HEK293 (cell line): Measurements from ENCODE around the gene SNAP47.

ENCODE experiments used
- CTCF ChIA-PET: fragments of 350-600 bp; formaldehyde crosslinking; extraction: SDS; loops from one replicate; lab custom pipeline; 2021; ENCODE audit warnings: antibody characterized with exemption; lab: Yijun Ruan, JAX
- POLR2A ChIA-PET: fragments of 300-600 bp; formaldehyde crosslinking; extraction: SDS; loops from one replicate; lab custom pipeline; 2020; ENCODE audit warnings: antibody characterized with exemption, inconsistent platforms; lab: Yijun Ruan, JAX
- H3K27ac ChIP-seq: fragments of 200-500 bp; sonication (Bioruptor generic); 2 replicates; pipeline ENCODE4 v1.5.1; 2014; ENCODE audit warnings: low read depth, low read length, control low read depth, inconsistent platforms; ENCODE audit errors: extremely low read depth
- H3K36me3 ChIP-seq, 2 experiments: fragments of 200-500 bp in 1 of 2; sonication (Bioruptor generic) in 1 of 2; 1 replicate in 1 of 2; 2 replicates in 1 of 2; pipeline ENCODE4 v1.5.1; 2014 to 2017; ENCODE audit warnings: inconsistent platforms in 2 of 2, low read length in 2 of 2; ENCODE audit not compliant: control insufficient read depth in 2 of 2, insufficient read depth in 1 of 2
- H3K4me1 ChIP-seq: fragments of 200-500 bp; sonication (Bioruptor generic); 2 replicates; pipeline ENCODE4 v1.5.1; 2014; ENCODE audit warnings: mild to moderate bottlenecking, low read length, inconsistent platforms; ENCODE audit not compliant: control insufficient read depth, insufficient read depth
- H3K4me3 ChIP-seq: 2 replicates; pipeline ENCODE4 v1.5.1; 2011; ENCODE audit warnings: low read depth, mild to moderate bottlenecking, control low read depth, low read length, moderate library complexity
- H3K9me3 ChIP-seq: fragments of 200-500 bp; sonication (Bioruptor generic); 2 replicates; pipeline ENCODE4 v1.5.1; 2014; ENCODE audit warnings: low read depth, low read length, inconsistent platforms; ENCODE audit not compliant: control insufficient read depth, insufficient read depth
- BCL11B ChIP-seq: fragments of 450-650 bp; formaldehyde crosslinking; IDR thresholded peaks from 2 replicates; pipeline ENCODE4 v1.5.1; 2016; ENCODE audit warnings: low read depth, missing biosample characterization, missing genetic modification characterization
- GLI2 ChIP-seq: fragments of 450-650 bp; formaldehyde crosslinking; IDR thresholded peaks from 2 replicates; pipeline ENCODE4; 2017; ENCODE audit warnings: missing biosample characterization, missing genetic modification characterization, low read depth, borderline replicate concordance
- ZFP3 ChIP-seq: fragments of 450-650 bp; formaldehyde crosslinking; IDR thresholded peaks from 2 replicates; pipeline ENCODE4 v1.5.1; 2016; ENCODE audit warnings: low read depth, missing biosample characterization, missing genetic modification characterization
- ZNF174 ChIP-seq: fragments of 450-650 bp; formaldehyde crosslinking; IDR thresholded peaks from 2 replicates; pipeline ENCODE4 v1.5.0; 2017; ENCODE audit warnings: missing biosample characterization, mild to moderate bottlenecking, missing genetic modification characterization
- ZNF274 ChIP-seq, 2 experiments: fragments of 200-500 bp in 1 of 2; fragments of 450-650 bp in 1 of 2; sonication (Bioruptor generic) in 1 of 2; formaldehyde crosslinking in 1 of 2; IDR thresholded peaks; 2 replicates each; pipeline versions ENCODE4 v1.5.1 to v1.6.1; 2014 to 2016; ENCODE audit warnings: borderline replicate concordance in 1 of 2, inconsistent platforms in 1 of 2, low read length in 1 of 2, missing biosample characterization in 1 of 2, missing genetic modification characterization in 1 of 2
- ZNF335 ChIP-seq: fragments of 450-650 bp; formaldehyde crosslinking; conservative IDR thresholded peaks from 2 replicates; pipeline ENCODE4 v1.5.1; 2016; ENCODE audit warnings: missing biosample characterization, missing genetic modification characterization
- ZNF341 ChIP-seq: fragments of 450-650 bp; formaldehyde crosslinking; IDR thresholded peaks from 2 replicates; pipeline ENCODE4; 2016; ENCODE audit warnings: low read depth, missing biosample characterization, missing genetic modification characterization
- ZNF426 ChIP-seq: fragments of 450-650 bp; formaldehyde crosslinking; IDR thresholded peaks from 2 replicates; pipeline ENCODE4 v1.5.1; 2017; ENCODE audit warnings: missing biosample characterization, missing genetic modification characterization, mild to moderate bottlenecking, inconsistent platforms, moderate library complexity
- ZNF501 ChIP-seq: fragments of 450-650 bp; formaldehyde crosslinking; IDR thresholded peaks from 2 replicates; pipeline ENCODE4 v1.5.1; 2016; ENCODE audit warnings: missing biosample characterization, missing genetic modification characterization
- ZNF548 ChIP-seq: fragments of 450-650 bp; formaldehyde crosslinking; IDR thresholded peaks from 2 replicates; pipeline ENCODE4 v1.5.1; 2016; ENCODE audit warnings: missing biosample characterization, missing genetic modification characterization
- ZNF558 ChIP-seq: fragments of 450-650 bp; formaldehyde crosslinking; IDR thresholded peaks from 2 replicates; pipeline ENCODE4 v1.5.1; 2016; ENCODE audit warnings: missing biosample characterization, missing genetic modification characterization
- ZNF621 ChIP-seq: fragments of 450-650 bp; formaldehyde crosslinking; IDR thresholded peaks from 2 replicates; pipeline ENCODE4 v1.5.1; 2017; ENCODE audit warnings: missing biosample characterization, missing genetic modification characterization
- ZNF623 ChIP-seq: fragments of 450-650 bp; formaldehyde crosslinking; IDR thresholded peaks from 2 replicates; pipeline ENCODE4 v1.5.1; 2016; ENCODE audit warnings: missing biosample characterization, missing genetic modification characterization
- ZNF626 ChIP-seq: fragments of 450-650 bp; sonication (Bioruptor Pico); formaldehyde crosslinking; IDR thresholded peaks from 2 replicates; pipeline ENCODE4 v1.5.1; 2018; ENCODE audit warnings: missing biosample characterization, missing genetic modification characterization, inconsistent platforms
- ZNF654 ChIP-seq: fragments of 450-650 bp; formaldehyde crosslinking; IDR thresholded peaks from 2 replicates; pipeline ENCODE4 v1.5.1; 2016; ENCODE audit warnings: low read depth, missing biosample characterization, missing genetic modification characterization
- TF ChIP-seq, protein P1 (sequence below): fragments of 450-650 bp; formaldehyde crosslinking; IDR thresholded peaks from 2 replicates; pipeline ENCODE4 v1.5.1; 2016; ENCODE audit warnings: missing biosample characterization, missing genetic modification characterization
- TF ChIP-seq, protein P2 (sequence below): fragments of 450-650 bp; formaldehyde crosslinking; IDR thresholded peaks from 2 replicates; pipeline ENCODE4 v1.5.1; 2016; ENCODE audit warnings: missing biosample characterization, missing genetic modification characterization
- TF ChIP-seq, protein P3 (sequence below): fragments of 450-650 bp; formaldehyde crosslinking; IDR thresholded peaks from 2 replicates; pipeline ENCODE4 v1.5.1; 2016; ENCODE audit warnings: missing biosample characterization, missing genetic modification characterization, borderline replicate concordance
- TF ChIP-seq, protein P4 (sequence below): fragments of 450-650 bp; formaldehyde crosslinking; conservative IDR thresholded peaks from 2 replicates; pipeline ENCODE4 v1.5.1; 2016; ENCODE audit warnings: low read depth, missing biosample characterization, missing genetic modification characterization

SNAP47 gene

DNA sequence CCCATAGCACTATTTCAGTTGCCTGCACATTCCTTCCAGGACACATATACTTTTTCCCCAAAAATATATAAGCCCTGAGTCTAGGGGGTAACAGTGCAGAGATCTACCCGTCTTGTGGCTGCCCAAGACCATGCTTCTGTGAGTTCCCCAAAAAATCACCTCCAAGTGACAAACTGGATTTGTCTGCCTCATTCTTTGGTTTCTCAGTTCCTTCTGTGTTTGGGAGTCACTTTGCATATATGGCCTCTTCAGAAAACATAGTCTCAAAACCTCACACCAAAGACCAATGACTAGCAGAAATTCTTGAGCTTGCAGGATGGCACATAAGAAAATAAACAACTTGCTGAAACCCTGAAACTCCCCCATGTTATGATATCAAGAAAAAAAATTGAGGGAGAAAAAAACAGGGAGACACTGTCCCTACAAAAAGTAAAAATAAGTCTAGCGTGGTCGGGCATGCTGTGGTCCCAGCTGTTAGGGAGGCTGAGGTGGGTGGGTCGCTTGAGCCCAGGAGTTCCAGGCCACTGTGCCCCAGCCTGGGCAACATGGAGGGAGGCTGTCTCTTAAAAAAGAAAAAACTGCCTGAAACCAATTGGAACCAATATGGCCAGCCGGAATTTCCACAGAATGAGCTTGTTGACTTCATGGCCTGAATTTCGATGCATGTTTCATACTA lies 8.2 kb upstream of the SNAP47 start:
- Histone ChIP-seq H3K9me3 (no peaks in the 10 kb centered on the region), H3K4me1 (peaks cover 17% of the 10 kb centered on the region), H3K36me3 (peaks cover 0 to 16% of the 10 kb centered on the region in 2 experiments; a peak in 1 of 3 replicates), H3K4me3 (no peak overlapping the region), H3K27ac (no peak overlapping the region)
- ChIA-PET CTCF (interaction anchor here (0.7 to 0.9 kb wide), 2 partner anchors 227 to 301 kb away, joined by 3 read pairs; no protein-coding TSS in a partner anchor), POLR2A (no interaction called here)
- TF ChIP-seq ZNF654 (tag by site-specific recombination) (no peak), ZNF341 (tag by site-specific recombination) (no peak), GLI2 (tag by site-specific recombination) (no peak), ZNF621 (tag by site-specific recombination) (no peak), ZNF174 (no peak), ZNF623 (no peak), ZNF501 (no peak), ZNF626 (no peak), ZNF426 (no peak), ZNF335 (tag by site-specific recombination) (no peak), ZNF548 (tag by site-specific recombination) (no peak), ZNF274 (IDR thresholded peaks at IDR 0.05; ENCODE audit: low read length) (no peak), ZNF274 (tag by site-specific recombination; IDR thresholded peaks at IDR 0.05; ENCODE audit: borderline replicate concordance) (no peak), ZNF558 (tag by site-specific recombination) (no peak), ZFP3 (no peak)
- TF ChIP-seq, protein P1, sequence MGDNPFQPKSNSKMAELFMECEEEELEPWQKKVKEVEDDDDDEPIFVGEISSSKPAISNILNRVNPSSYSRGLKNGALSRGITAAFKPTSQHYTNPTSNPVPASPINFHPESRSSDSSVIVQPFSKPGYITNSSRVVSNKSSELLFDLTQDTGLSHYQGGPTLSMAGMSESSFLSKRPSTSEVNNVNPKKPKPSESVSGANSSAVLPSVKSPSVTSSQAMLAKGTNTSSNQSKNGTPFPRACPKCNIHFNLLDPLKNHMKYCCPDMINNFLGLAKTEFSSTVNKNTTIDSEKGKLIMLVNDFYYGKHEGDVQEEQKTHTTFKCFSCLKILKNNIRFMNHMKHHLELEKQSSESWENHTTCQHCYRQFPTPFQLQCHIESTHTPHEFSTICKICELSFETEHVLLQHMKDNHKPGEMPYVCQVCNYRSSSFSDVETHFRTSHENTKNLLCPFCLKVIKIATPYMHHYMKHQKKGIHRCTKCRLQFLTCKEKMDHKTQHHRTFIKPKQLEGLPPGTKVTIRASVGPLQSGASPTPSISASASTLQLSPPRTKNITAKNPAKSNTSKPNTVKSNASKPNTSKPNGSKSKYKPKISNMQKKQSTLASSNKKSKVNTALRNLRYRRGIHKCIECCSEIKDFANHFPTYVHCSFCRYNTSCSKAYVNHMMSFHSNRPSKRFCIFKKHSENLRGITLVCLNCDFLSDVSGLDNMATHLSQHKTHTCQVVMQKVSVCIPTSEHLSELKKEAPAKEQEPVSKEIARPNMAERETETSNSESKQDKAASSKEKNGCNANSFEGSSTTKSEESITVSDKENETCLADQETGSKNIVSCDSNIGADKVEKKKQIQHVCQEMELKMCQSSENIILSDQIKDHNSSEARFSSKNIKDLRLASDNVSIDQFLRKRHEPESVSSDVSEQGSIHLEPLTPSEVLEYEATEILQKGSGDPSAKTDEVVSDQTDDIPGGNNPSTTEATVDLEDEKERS (tag by site-specific recombination), result no peak
- TF ChIP-seq, protein P2, sequence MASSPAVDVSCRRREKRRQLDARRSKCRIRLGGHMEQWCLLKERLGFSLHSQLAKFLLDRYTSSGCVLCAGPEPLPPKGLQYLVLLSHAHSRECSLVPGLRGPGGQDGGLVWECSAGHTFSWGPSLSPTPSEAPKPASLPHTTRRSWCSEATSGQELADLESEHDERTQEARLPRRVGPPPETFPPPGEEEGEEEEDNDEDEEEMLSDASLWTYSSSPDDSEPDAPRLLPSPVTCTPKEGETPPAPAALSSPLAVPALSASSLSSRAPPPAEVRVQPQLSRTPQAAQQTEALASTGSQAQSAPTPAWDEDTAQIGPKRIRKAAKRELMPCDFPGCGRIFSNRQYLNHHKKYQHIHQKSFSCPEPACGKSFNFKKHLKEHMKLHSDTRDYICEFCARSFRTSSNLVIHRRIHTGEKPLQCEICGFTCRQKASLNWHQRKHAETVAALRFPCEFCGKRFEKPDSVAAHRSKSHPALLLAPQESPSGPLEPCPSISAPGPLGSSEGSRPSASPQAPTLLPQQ (tag by site-specific recombination), result no peak

DNA sequence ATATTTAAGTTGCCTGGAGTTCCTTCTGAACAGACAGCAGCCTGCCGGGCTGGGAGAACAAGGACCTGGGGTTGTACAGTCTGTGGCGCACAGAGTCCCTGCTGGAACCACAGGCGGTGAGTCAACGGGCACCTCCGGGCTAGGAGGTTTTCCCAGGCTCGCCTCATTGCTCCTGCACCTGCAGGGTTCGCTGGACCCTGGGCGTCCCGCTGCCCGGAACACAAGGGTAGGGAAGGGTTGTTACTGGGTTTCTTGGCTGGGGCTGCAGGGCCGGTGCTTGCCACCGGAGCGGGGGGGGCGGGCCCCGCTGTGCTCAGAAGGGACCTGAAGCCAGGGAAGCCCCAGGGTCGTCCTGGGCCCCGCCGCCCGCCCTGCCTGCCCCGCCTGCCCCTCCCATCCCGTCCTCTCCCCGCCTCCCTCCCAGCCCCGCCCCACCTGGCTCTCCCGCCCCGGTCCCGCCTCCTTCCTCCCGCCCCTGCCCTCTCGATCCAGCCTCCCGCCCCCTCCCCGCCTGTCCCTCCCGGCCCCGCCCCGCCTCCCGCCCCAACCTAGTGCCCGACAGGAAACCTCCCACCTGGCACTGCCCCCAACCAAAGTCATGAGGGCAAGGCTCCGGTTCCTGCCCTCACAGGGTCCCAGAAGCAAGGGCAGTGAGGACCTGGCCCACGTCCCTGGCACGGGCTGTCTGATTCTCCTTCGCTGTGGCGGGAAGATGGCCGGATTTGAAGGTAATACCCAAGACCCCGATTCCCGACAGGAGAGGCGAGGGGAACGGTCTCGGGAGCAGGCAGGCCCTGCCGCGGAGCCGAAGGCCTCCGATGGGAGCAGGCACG lies 7.0 kb upstream of the SNAP47 start:
- Histone ChIP-seq H3K36me3 (peaks cover 0 to 28% of the 10 kb centered on the region in 2 experiments; a peak in 1 of 3 replicates), H3K4me3 (peak overlapping the region; percentile 59), H3K9me3 (no peaks in the 10 kb centered on the region), H3K27ac (peak overlapping the region; percentile 70; the same call in 1 of the 2 replicates), H3K4me1 (peaks cover 17% of the 10 kb centered on the region)
- CTCF ChIA-PET, result interaction anchor here (0.6 to 0.7 kb wide), 3 partner anchors 15 to 772 kb away, joined by 3 to 5 read pairs (median 3); partner anchors contain the start of gene ARF1
- POLR2A ChIA-PET, result interaction anchor here (0.6 to 1.0 kb wide), 2 partner anchors 16 to 33 kb away, joined by 5 to 6 read pairs; no protein-coding TSS in a partner anchor
- TF ChIP-seq ZNF501 (no peak), BCL11B (tag by site-specific recombination) (no peak)
- TF ChIP-seq, protein P3, sequence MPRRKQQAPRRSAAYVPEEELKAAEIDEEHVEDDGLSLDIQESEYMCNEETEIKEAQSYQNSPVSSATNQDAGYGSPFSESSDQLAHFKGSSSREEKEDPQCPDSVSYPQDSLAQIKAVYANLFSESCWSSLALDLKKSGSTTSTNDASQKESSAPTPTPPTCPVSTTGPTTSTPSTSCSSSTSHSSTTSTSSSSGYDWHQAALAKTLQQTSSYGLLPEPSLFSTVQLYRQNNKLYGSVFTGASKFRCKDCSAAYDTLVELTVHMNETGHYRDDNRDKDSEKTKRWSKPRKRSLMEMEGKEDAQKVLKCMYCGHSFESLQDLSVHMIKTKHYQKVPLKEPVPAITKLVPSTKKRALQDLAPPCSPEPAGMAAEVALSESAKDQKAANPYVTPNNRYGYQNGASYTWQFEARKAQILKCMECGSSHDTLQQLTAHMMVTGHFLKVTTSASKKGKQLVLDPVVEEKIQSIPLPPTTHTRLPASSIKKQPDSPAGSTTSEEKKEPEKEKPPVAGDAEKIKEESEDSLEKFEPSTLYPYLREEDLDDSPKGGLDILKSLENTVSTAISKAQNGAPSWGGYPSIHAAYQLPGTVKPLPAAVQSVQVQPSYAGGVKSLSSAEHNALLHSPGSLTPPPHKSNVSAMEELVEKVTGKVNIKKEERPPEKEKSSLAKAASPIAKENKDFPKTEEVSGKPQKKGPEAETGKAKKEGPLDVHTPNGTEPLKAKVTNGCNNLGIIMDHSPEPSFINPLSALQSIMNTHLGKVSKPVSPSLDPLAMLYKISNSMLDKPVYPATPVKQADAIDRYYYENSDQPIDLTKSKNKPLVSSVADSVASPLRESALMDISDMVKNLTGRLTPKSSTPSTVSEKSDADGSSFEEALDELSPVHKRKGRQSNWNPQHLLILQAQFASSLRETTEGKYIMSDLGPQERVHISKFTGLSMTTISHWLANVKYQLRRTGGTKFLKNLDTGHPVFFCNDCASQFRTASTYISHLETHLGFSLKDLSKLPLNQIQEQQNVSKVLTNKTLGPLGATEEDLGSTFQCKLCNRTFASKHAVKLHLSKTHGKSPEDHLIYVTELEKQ (tag by site-specific recombination), result no peak
- TF ChIP-seq, protein P4, sequence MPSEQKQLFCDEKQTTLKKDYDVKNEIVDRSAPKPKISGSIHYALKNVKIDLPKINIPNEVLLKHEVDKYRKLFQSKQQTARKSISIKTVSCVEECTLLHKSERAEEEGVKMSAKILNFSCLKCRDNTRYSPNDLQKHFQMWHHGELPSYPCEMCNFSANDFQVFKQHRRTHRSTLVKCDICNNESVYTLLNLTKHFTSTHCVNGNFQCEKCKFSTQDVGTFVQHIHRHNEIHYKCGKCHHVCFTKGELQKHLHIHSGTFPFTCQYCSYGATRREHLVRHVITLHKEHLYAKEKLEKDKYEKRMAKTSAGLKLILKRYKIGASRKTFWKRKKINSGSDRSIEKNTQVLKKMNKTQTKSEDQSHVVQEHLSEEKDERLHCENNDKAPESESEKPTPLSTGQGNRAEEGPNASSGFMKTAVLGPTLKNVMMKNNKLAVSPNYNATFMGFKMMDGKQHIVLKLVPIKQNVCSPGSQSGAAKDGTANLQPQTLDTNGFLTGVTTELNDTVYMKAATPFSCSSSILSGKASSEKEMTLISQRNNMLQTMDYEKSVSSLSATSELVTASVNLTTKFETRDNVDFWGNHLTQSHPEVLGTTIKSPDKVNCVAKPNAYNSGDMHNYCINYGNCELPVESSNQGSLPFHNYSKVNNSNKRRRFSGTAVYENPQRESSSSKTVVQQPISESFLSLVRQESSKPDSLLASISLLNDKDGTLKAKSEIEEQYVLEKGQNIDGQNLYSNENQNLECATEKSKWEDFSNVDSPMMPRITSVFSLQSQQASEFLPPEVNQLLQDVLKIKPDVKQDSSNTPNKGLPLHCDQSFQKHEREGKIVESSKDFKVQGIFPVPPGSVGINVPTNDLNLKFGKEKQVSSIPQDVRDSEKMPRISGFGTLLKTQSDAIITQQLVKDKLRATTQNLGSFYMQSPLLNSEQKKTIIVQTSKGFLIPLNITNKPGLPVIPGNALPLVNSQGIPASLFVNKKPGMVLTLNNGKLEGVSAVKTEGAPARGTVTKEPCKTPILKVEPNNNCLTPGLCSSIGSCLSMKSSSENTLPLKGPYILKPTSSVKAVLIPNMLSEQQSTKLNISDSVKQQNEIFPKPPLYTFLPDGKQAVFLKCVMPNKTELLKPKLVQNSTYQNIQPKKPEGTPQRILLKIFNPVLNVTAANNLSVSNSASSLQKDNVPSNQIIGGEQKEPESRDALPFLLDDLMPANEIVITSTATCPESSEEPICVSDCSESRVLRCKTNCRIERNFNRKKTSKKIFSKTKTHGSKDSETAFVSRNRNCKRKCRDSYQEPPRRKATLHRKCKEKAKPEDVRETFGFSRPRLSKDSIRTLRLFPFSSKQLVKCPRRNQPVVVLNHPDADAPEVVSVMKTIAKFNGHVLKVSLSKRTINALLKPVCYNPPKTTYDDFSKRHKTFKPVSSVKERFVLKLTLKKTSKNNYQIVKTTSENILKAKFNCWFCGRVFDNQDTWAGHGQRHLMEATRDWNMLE (tag by site-specific recombination), result no peak
